ENCODE measurements around the gene OSGIN1.

The OSGIN1 gene

DNA sequence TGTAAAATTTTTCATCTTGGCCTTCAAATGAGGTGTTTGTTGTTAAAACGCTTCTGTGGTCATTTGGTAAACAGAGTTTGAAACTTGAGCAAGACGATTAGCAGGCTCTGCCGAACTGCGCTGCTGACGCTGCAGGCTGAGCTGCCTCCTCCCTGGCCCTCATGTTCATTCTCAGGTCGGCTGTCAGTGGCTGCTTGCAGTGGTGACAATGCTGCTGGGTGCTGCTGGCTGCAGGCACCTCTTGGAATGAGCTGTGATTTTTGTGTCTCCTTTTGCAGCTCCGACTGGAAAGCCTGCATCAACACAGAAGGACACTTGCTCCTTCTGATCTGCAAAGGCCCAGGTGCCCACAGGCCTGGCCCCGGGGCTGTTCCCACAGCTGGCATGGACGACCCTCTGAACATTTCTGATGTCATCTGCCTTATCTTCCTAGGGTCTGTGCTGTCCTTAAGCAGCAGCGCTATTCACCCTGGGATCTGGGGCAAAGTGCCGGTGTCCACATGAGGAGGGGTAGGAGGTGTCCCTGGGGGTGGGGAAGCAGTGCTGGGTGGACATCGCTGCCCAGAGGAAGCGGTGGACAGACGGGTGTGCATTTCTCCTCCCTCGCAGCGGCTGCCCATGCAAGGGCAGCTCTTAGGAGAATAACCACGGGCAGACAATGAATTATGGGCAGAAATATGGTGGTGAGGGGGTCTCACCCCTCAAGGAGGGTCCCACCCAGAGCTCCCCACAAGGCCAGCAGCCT, 23.1 kb upstream of the OSGIN1 start:
- TF ChIP-seq, protein P1, sequence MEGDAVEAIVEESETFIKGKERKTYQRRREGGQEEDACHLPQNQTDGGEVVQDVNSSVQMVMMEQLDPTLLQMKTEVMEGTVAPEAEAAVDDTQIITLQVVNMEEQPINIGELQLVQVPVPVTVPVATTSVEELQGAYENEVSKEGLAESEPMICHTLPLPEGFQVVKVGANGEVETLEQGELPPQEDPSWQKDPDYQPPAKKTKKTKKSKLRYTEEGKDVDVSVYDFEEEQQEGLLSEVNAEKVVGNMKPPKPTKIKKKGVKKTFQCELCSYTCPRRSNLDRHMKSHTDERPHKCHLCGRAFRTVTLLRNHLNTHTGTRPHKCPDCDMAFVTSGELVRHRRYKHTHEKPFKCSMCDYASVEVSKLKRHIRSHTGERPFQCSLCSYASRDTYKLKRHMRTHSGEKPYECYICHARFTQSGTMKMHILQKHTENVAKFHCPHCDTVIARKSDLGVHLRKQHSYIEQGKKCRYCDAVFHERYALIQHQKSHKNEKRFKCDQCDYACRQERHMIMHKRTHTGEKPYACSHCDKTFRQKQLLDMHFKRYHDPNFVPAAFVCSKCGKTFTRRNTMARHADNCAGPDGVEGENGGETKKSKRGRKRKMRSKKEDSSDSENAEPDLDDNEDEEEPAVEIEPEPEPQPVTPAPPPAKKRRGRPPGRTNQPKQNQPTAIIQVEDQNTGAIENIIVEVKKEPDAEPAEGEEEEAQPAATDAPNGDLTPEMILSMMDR (IDR thresholded peaks at IDR 0.05; ENCODE audit: unreplicated experiment in 3 of 3) = no peak
- Mint-ChIP-seq H3K27ac (no peak overlapping the region), H3K36me3 (ENCODE audit: low read depth) (no peaks in the 10 kb centered on the region), H3K9me3 (no peaks in the 10 kb centered on the region), H3K27me3 (ENCODE audit: low read depth) (no peaks in the 10 kb centered on the region), H3K4me3 (no peak overlapping the region), H3K4me1 (peaks cover 30% of the 10 kb centered on the region)

DNA sequence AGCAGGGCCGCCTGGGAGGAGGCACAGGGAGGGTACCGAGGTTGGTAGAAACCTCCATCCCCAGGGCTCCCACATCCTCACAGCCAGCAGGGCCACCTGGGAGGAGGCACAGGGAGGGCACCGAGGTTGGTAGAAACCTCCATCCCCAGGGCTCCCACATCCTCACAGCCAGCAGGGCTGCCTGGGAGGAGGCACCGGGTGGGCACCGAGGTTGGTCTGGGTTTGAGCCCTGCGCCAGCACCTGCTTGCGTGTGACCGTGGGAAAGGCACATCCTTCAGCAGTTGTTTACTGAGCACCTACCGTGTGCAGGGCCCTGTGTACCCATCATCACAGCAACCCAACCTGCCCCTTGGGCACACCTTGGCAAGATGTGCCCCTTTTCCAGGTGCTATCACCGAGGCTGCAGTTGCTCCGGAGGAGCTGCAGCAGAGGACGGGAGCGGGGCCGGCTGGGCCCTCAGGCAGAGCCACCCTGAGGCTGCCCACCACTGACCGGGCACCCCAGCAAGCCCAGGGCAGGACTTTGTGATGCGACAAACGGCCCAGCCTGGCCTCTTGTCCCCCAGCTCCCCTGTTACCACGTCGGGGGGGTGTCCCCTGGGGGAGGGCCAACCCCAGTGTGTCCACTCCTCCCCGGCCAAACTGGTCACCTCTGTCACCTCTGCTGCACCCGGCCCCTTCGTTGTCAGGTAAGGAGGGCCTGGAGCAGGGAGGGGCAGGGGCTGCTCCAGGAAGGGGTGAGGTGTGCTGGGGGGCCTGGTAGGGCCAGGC, 22.1 kb upstream of the OSGIN1 start:
- H3K36me3 Mint-ChIP-seq (ENCODE audit: low read depth) = no peaks in the 10 kb centered on the region
- H3K9me3 Mint-ChIP-seq = no peaks in the 10 kb centered on the region
- no peak overlapping the region for H3K27ac Mint-ChIP-seq
- H3K4me3 Mint-ChIP-seq = no peak overlapping the region
- TF ChIP-seq, protein P1 (IDR thresholded peaks at IDR 0.05; ENCODE audit: unreplicated experiment in 3 of 3) = no peak
- H3K27me3 Mint-ChIP-seq (ENCODE audit: low read depth) = no peaks in the 10 kb centered on the region
- H3K4me1 Mint-ChIP-seq = peaks cover 30% of the 10 kb centered on the region

- peaks cover 27% of the 10 kb centered on the region for H3K4me1 Mint-ChIP-seq
- no peaks in the 10 kb centered on the region for H3K9me3 Mint-ChIP-seq
- H3K36me3 Mint-ChIP-seq (ENCODE audit: low read depth) = no peaks in the 10 kb centered on the region
- H3K27me3 Mint-ChIP-seq (ENCODE audit: low read depth) = no peaks in the 10 kb centered on the region
- TF ChIP-seq, protein P1 (IDR thresholded peaks at IDR 0.05; ENCODE audit: unreplicated experiment in 3 of 3) = no peak
- H3K4me3 Mint-ChIP-seq = no peak overlapping the region
- H3K27ac Mint-ChIP-seq = no peak overlapping the region
Observed at GRCh38 chr16:83931556-83931955, 21.5 kb upstream of the OSGIN1 start.

DNA sequence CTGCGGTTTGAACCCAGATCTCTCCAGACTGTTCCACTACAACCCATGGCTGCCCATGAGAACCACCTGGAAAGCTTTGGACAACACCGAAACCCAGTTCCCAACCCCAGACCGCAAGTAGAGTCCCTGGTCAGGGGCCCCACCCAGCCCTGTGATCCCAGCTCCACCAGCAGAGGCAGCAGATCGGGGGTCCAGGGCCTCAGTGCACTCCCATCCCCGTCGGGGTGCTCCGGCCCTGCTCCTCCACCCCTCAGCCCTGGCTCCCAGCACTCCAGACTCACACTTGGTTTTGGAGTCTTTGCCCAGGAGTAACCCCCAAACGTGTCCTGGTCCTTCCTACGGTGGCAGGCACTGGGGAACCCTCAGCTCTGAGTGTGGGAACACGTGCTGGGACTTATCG, 20.7 kb upstream of the OSGIN1 start:
- H3K27me3 Mint-ChIP-seq (ENCODE audit: low read depth) = no peaks in the 10 kb centered on the region
- H3K36me3 Mint-ChIP-seq (ENCODE audit: low read depth) = no peaks in the 10 kb centered on the region
- H3K4me1 Mint-ChIP-seq = peaks cover 21% of the 10 kb centered on the region
- no peak overlapping the region for H3K4me3 Mint-ChIP-seq
- TF ChIP-seq, protein P1 (IDR thresholded peaks at IDR 0.05; ENCODE audit: unreplicated experiment in 3 of 3) = no peak
- H3K27ac Mint-ChIP-seq = no peak overlapping the region
- H3K9me3 Mint-ChIP-seq = no peaks in the 10 kb centered on the region

DNA sequence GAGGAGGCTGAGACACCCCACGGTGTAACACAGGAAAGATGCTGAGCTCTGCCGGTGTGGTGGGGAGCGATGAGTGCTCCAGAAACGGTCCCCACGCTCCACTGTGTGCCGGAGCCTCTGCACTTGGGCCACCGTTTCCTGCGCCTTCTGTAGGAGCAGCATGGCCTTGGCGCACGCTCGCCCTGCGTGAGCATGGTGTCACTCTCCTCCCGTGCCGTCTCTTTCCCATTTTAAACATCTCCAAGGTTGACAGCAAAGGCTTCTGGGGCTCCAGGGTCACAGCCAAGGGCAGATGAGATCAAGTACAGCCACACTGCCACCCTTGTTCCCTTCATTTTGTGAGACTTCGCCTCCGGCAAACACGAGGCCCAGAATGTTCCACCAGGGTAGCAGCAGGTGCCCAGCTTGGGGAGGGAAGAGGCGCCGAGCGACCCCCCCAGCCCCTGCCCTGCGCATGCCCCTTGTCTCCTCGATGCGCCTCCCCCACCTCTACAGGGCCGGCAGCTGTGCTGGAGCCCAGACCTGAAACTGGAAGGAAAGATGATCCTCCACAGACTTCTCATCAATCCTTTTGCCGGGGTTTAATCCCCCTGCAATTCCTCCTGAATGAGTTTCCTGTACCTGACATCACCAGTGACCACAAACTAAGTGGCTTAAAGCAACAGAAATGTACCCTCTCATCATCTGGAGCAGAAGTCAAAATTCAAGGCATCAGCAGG, 19.9 kb upstream of the OSGIN1 start:
- Mint-ChIP-seq H3K4me3 (no peak overlapping the region), H3K36me3 (ENCODE audit: low read depth) (no peaks in the 10 kb centered on the region), H3K27me3 (ENCODE audit: low read depth) (no peaks in the 10 kb centered on the region), H3K4me1 (peaks cover 21% of the 10 kb centered on the region), H3K9me3 (no peaks in the 10 kb centered on the region), H3K27ac (peak overlapping the region in 1 of 3 experiments; percentile 45)
- TF ChIP-seq, protein P1 (IDR thresholded peaks at IDR 0.05; ENCODE audit: unreplicated experiment in 3 of 3) = no peak
